ENCODE data around the gene UCHL5.

- TF ChIP-seq SIN3A (IDR thresholded peaks at IDR 0.05; ENCODE audit: borderline replicate concordance, insufficient read depth, low read length): no peak
- TF ChIP-seq, protein P1, sequence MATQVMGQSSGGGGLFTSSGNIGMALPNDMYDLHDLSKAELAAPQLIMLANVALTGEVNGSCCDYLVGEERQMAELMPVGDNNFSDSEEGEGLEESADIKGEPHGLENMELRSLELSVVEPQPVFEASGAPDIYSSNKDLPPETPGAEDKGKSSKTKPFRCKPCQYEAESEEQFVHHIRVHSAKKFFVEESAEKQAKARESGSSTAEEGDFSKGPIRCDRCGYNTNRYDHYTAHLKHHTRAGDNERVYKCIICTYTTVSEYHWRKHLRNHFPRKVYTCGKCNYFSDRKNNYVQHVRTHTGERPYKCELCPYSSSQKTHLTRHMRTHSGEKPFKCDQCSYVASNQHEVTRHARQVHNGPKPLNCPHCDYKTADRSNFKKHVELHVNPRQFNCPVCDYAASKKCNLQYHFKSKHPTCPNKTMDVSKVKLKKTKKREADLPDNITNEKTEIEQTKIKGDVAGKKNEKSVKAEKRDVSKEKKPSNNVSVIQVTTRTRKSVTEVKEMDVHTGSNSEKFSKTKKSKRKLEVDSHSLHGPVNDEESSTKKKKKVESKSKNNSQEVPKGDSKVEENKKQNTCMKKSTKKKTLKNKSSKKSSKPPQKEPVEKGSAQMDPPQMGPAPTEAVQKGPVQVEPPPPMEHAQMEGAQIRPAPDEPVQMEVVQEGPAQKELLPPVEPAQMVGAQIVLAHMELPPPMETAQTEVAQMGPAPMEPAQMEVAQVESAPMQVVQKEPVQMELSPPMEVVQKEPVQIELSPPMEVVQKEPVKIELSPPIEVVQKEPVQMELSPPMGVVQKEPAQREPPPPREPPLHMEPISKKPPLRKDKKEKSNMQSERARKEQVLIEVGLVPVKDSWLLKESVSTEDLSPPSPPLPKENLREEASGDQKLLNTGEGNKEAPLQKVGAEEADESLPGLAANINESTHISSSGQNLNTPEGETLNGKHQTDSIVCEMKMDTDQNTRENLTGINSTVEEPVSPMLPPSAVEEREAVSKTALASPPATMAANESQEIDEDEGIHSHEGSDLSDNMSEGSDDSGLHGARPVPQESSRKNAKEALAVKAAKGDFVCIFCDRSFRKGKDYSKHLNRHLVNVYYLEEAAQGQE (IDR thresholded peaks at IDR 0.05; ENCODE audit: insufficient read depth in 1 of 2, low read depth in 2 of 2, low read length in 2 of 2): no peak
- TF ChIP-seq TAF1 (IDR thresholded peaks at IDR 0.05; ENCODE audit: borderline replicate concordance, insufficient read depth, low read length): no peak
- no peak for TF ChIP-seq POLR2AphosphoS5 (IDR thresholded peaks at IDR 0.05; ENCODE audit: low read depth, low read length)
- TF ChIP-seq FOXP2 (optimal IDR thresholded peaks at IDR 0.05; ENCODE audit: borderline replicate concordance, extremely low read depth, extremely low read length, insufficient read depth): no peak
Observed at GRCh38 chr1:193079187-193079586, 20.0 kb upstream of the UCHL5 start.

Measured in PFSK-1 (cell line).